ENCODE data around the gene GLRA2.

The GLRA2 gene

GRCh38 chrX:14697451-14697850 is 168.1 kb downstream of the GLRA2 start:
- no peak overlapping the region for H3K9ac ChIP-seq (ENCODE audit: low read length)
- H3K9me3 ChIP-seq (ENCODE audit: control insufficient read depth, insufficient read depth, low read depth, low read length): no peaks in the 10 kb centered on the region
- no peaks in the 10 kb centered on the region for H3K36me3 ChIP-seq (ENCODE audit: control insufficient read depth, insufficient read depth, low read length)
- H3K27me3 ChIP-seq (ENCODE audit: control insufficient read depth, insufficient read depth, low read length): no peaks in the 10 kb centered on the region; the same call in 1 of the 2 replicates
- no peak overlapping the region for H3K27ac ChIP-seq (ENCODE audit: low read depth, low read length)
- no peaks in the 10 kb centered on the region for H3K4me1 ChIP-seq (ENCODE audit: control insufficient read depth, insufficient read depth, low read length)
- H3K4me3 ChIP-seq (ENCODE audit: low read depth, low read length): no peak overlapping the region

- Histone ChIP-seq H3K9ac (ENCODE audit: low read length) (no peak overlapping the region), H3K4me3 (ENCODE audit: low read depth, low read length) (no peak overlapping the region), H3K9me3 (ENCODE audit: control insufficient read depth, insufficient read depth, low read depth, low read length) (no peaks in the 10 kb centered on the region), H3K27me3 (ENCODE audit: control insufficient read depth, insufficient read depth, low read length) (no peaks in the 10 kb centered on the region; the same call in 1 of the 2 replicates), H3K27ac (ENCODE audit: low read depth, low read length) (no peak overlapping the region), H3K4me1 (ENCODE audit: control insufficient read depth, insufficient read depth, low read length) (no peaks in the 10 kb centered on the region), H3K36me3 (ENCODE audit: control insufficient read depth, insufficient read depth, low read length) (no peaks in the 10 kb centered on the region)
Measured at GRCh38 chrX:14698790-14699189, 169.5 kb downstream of the GLRA2 start.

GRCh38 chrX:14700982-14701381 is 171.6 kb downstream of the GLRA2 start:
- Histone ChIP-seq H3K9ac (ENCODE audit: low read length) (no peak overlapping the region), H3K4me3 (ENCODE audit: low read depth, low read length) (no peak overlapping the region), H3K27ac (ENCODE audit: low read depth, low read length) (no peak overlapping the region), H3K36me3 (ENCODE audit: control insufficient read depth, insufficient read depth, low read length) (no peaks in the 10 kb centered on the region), H3K4me1 (ENCODE audit: control insufficient read depth, insufficient read depth, low read length) (no peaks in the 10 kb centered on the region), H3K27me3 (ENCODE audit: control insufficient read depth, insufficient read depth, low read length) (no peaks in the 10 kb centered on the region; the same call in 1 of the 2 replicates), H3K9me3 (ENCODE audit: control insufficient read depth, insufficient read depth, low read depth, low read length) (no peaks in the 10 kb centered on the region)

GRCh38 chrX:14702145-14702544 is 172.8 kb downstream of the GLRA2 start:
- Histone ChIP-seq H3K4me1 (ENCODE audit: control insufficient read depth, insufficient read depth, low read length) (no peaks in the 10 kb centered on the region), H3K27me3 (ENCODE audit: control insufficient read depth, insufficient read depth, low read length) (no peaks in the 10 kb centered on the region; the same call in 1 of the 2 replicates), H3K36me3 (ENCODE audit: control insufficient read depth, insufficient read depth, low read length) (no peaks in the 10 kb centered on the region), H3K4me3 (ENCODE audit: low read depth, low read length) (no peak overlapping the region), H3K27ac (ENCODE audit: low read depth, low read length) (no peak overlapping the region), H3K9ac (ENCODE audit: low read length) (no peak overlapping the region), H3K9me3 (ENCODE audit: control insufficient read depth, insufficient read depth, low read depth, low read length) (no peaks in the 10 kb centered on the region)

- no peaks in the 10 kb centered on the region for H3K9me3 ChIP-seq (ENCODE audit: control insufficient read depth, insufficient read depth, low read depth, low read length)
- no peaks in the 10 kb centered on the region for H3K36me3 ChIP-seq (ENCODE audit: control insufficient read depth, insufficient read depth, low read length)
- no peak overlapping the region for H3K27ac ChIP-seq (ENCODE audit: low read depth, low read length)
- no peak overlapping the region for H3K4me3 ChIP-seq (ENCODE audit: low read depth, low read length)
- no peaks in the 10 kb centered on the region; the same call in 1 of the 2 replicates for H3K27me3 ChIP-seq (ENCODE audit: control insufficient read depth, insufficient read depth, low read length)
- H3K9ac ChIP-seq (ENCODE audit: low read length): no peak overlapping the region
- no peaks in the 10 kb centered on the region for H3K4me1 ChIP-seq (ENCODE audit: control insufficient read depth, insufficient read depth, low read length)
Measured at GRCh38 chrX:14712096-14712495, 182.8 kb downstream of the GLRA2 start.

- H3K27me3 ChIP-seq (ENCODE audit: control insufficient read depth, insufficient read depth, low read length): no peaks in the 10 kb centered on the region; the same call in 1 of the 2 replicates
- no peaks in the 10 kb centered on the region for H3K36me3 ChIP-seq (ENCODE audit: control insufficient read depth, insufficient read depth, low read length)
- no peaks in the 10 kb centered on the region for H3K4me1 ChIP-seq (ENCODE audit: control insufficient read depth, insufficient read depth, low read length)
- H3K4me3 ChIP-seq (ENCODE audit: low read depth, low read length): no peak overlapping the region
- no peaks in the 10 kb centered on the region for H3K9me3 ChIP-seq (ENCODE audit: control insufficient read depth, insufficient read depth, low read depth, low read length)
- no peak overlapping the region for H3K27ac ChIP-seq (ENCODE audit: low read depth, low read length)
- H3K9ac ChIP-seq (ENCODE audit: low read length): no peak overlapping the region
Measured at GRCh38 chrX:14717949-14718348, 188.6 kb downstream of the GLRA2 start.

GRCh38 chrX:14718403-14718802 is 189.1 kb downstream of the GLRA2 start:
- no peaks in the 10 kb centered on the region for H3K4me1 ChIP-seq (ENCODE audit: control insufficient read depth, insufficient read depth, low read length)

GRCh38 chrX:14729058-14729457 is 199.7 kb downstream of the GLRA2 start:
- H3K27me3 ChIP-seq (ENCODE audit: control insufficient read depth, insufficient read depth, low read length): no peaks in the 10 kb centered on the region; the same call in 1 of the 2 replicates
- no peak overlapping the region for H3K4me3 ChIP-seq (ENCODE audit: low read depth, low read length)
- H3K4me1 ChIP-seq (ENCODE audit: control insufficient read depth, insufficient read depth, low read length): no peaks in the 10 kb centered on the region
- no peaks in the 10 kb centered on the region for H3K9me3 ChIP-seq (ENCODE audit: control insufficient read depth, insufficient read depth, low read depth, low read length)
- H3K27ac ChIP-seq (ENCODE audit: low read depth, low read length): no peak overlapping the region
- no peak overlapping the region for H3K9ac ChIP-seq (ENCODE audit: low read length)
- H3K36me3 ChIP-seq (ENCODE audit: control insufficient read depth, insufficient read depth, low read length): no peaks in the 10 kb centered on the region

More at GRCh38 chrX:14718403-14718802, 189.1 kb downstream of the GLRA2 start:
- Histone ChIP-seq H3K9me3 (ENCODE audit: control insufficient read depth, insufficient read depth, low read depth, low read length) (no peaks in the 10 kb centered on the region), H3K36me3 (ENCODE audit: control insufficient read depth, insufficient read depth, low read length) (no peaks in the 10 kb centered on the region), H3K27me3 (ENCODE audit: control insufficient read depth, insufficient read depth, low read length) (no peaks in the 10 kb centered on the region; the same call in 1 of the 2 replicates), H3K9ac (ENCODE audit: low read length) (no peak overlapping the region), H3K27ac (ENCODE audit: low read depth, low read length) (no peak overlapping the region), H3K4me3 (ENCODE audit: low read depth, low read length) (no peak overlapping the region)

GRCh38 chrX:14738643-14739042 is 209.3 kb downstream of the GLRA2 start:
- peaks cover 5% of the 10 kb centered on the region; the same call in 1 of the 2 replicates for H3K27me3 ChIP-seq (ENCODE audit: control insufficient read depth, insufficient read depth, low read length)
- no peak overlapping the region for H3K27ac ChIP-seq (ENCODE audit: low read depth, low read length)
- H3K4me3 ChIP-seq (ENCODE audit: low read depth, low read length): no peak overlapping the region
- no peaks in the 10 kb centered on the region for H3K36me3 ChIP-seq (ENCODE audit: control insufficient read depth, insufficient read depth, low read length)
- H3K4me1 ChIP-seq (ENCODE audit: control insufficient read depth, insufficient read depth, low read length): 0 out of 2 replicates have a peak, but pooled peaks cover 4% of the 10 kb centered on the region
- no peaks in the 10 kb centered on the region for H3K9me3 ChIP-seq (ENCODE audit: control insufficient read depth, insufficient read depth, low read depth, low read length)
- H3K9ac ChIP-seq (ENCODE audit: low read length): no peak overlapping the region

- no peaks in the 10 kb centered on the region for H3K36me3 ChIP-seq (ENCODE audit: control insufficient read depth, insufficient read depth, low read length)
- H3K27me3 ChIP-seq (ENCODE audit: control insufficient read depth, insufficient read depth, low read length): no peaks in the 10 kb centered on the region; the same call in 1 of the 2 replicates
- peaks cover 13% of the 10 kb centered on the region for H3K4me1 ChIP-seq (ENCODE audit: control insufficient read depth, insufficient read depth, low read length)
- H3K4me3 ChIP-seq (ENCODE audit: low read depth, low read length): no peak overlapping the region
- H3K9ac ChIP-seq (ENCODE audit: low read length): no peak overlapping the region
- no peaks in the 10 kb centered on the region for H3K9me3 ChIP-seq (ENCODE audit: control insufficient read depth, insufficient read depth, low read depth, low read length)
- H3K27ac ChIP-seq (ENCODE audit: low read depth, low read length): no peak overlapping the region
Measured at GRCh38 chrX:14753441-14753840, 224.1 kb downstream of the GLRA2 start.

- Histone ChIP-seq H3K4me3 (ENCODE audit: low read depth, low read length) (peak overlapping the region; percentile 37; the same call in 1 of the 2 replicates), H3K36me3 (ENCODE audit: control insufficient read depth, insufficient read depth, low read length) (no peaks in the 10 kb centered on the region), H3K9ac (ENCODE audit: low read length) (peak overlapping the region; percentile 40), H3K9me3 (ENCODE audit: control insufficient read depth, insufficient read depth, low read depth, low read length) (no peaks in the 10 kb centered on the region), H3K4me1 (ENCODE audit: control insufficient read depth, insufficient read depth, low read length) (peaks cover 13% of the 10 kb centered on the region), H3K27me3 (ENCODE audit: control insufficient read depth, insufficient read depth, low read length) (no peaks in the 10 kb centered on the region; the same call in 1 of the 2 replicates), H3K27ac (ENCODE audit: low read depth, low read length) (peak overlapping the region; percentile 46; the same call in 1 of the 2 replicates)
Measured at GRCh38 chrX:14758029-14758491, 228.7 kb downstream of the GLRA2 start.

Data from HUES6 (cell line).